ENCODE data around the gene STAP1.

DNA sequence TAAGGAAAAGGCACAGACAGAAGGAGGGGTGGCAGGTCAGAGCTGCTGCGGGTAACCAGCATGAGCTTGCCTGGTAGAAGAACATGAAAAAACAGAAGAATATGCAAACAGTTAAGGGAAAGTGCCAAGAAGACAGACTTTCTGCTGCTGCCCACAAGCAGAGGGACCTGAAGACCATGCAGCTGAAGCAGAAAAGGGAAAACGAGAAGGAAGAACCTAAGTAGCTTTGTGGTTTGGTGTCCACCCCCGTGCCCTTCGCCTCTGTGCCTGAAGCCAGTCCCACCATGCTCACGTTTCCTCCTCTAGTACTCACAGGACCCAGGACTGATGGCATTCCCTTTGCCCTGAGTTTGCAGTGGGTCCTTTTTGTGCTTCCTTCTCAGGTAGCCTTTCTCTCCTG lies 79.6 kb downstream of the STAP1 start:
- TF ChIP-seq CTCF (IDR thresholded peaks at IDR 0.05; ENCODE audit: low read depth, low read length, poor library complexity, severe bottlenecking) (no peak), EZH2phosphoT487 (IDR thresholded peaks at IDR 0.05; ENCODE audit: borderline replicate concordance, low read length) (no peak)

Measured in DOHH2 (cell line).